Esophagus squamous epithelium (tissue), 5 donors: ENCODE data around the gene FLT1. TPM values are rescaled to one million over a fixed set of nuclear protein-coding genes. Genes with fewer than 3 reads are reported as not detected.

ENCODE experiments used
- DNase-seq: peaks from one replicate; lab custom pipeline; 2025; lab: John Stamatoyannopoulos, UW
- H3K27ac ChIP-seq, 4 donors: fragments of 200-600 bp; sonication (generic); one replicate each; pipeline ENCODE4 v1.5.1; 2016 to 2019; ENCODE audit warnings: mild to moderate bottlenecking in 1 of 4
- H3K27me3 ChIP-seq, 4 donors: fragments of 200-600 bp; sonication (generic); 1 replicate in 3 of 4; 2 replicates in 1 of 4; pipeline versions ENCODE4 v1.5.1 to v1.6.0; 2017 to 2021; ENCODE audit warnings: antibody characterized with exemption in 1 of 4
- H3K36me3 ChIP-seq, 3 donors: fragments of 200-600 bp; sonication (generic); one replicate each; pipeline ENCODE4 v1.5.1; 2016 to 2019
- H3K4me1 ChIP-seq, 3 donors: fragments of 200-600 bp; sonication (generic); one replicate each; pipeline ENCODE4 v1.5.1; 2017 to 2019
- H3K4me3 ChIP-seq, 4 donors: fragments of 200-600 bp; sonication (generic); 1 replicate in 3 of 4; 2 replicates in 1 of 4; pipeline ENCODE4 v1.5.1; 2016 to 2019; ENCODE audit warnings: mild to moderate bottlenecking in 2 of 4, moderate library complexity in 1 of 4
- H3K9me3 ChIP-seq, 3 donors: fragments of 200-600 bp; sonication (generic); one replicate each; pipeline ENCODE4 v1.5.1; 2016 to 2019
- POLR2A ChIP-seq, 4 donors: fragments of 450-650 bp; IDR thresholded peaks; one replicate each; pipeline ENCODE4 v1.6.1; 2017; ENCODE audit warnings: antibody characterized with exemption in 4 of 4, mild to moderate bottlenecking in 4 of 4, moderate library complexity in 3 of 4
- WGBS, 2 donors: methylation state at CpG; one replicate each; pipeline ENCODE4 v1.1.5; 2018; 5-methylcytosine and 5-hydroxymethylcytosine counted together
- intact Hi-C: fragments of 100-400 bp; cut with DNase I; formaldehyde crosslinking; loops from one replicate; pipeline ENCODE4 v1.15.0; 2022
- total RNA-seq, 4 donors: library from RNA; depleted of rRNA; stranded (reverse); fragments of >200 nt; gene quantifications; one replicate each; pipeline ENCODE4 v1.1.0, GENCODE V29; 2016
- TF ChIP-seq, protein P1 (sequence below), 6 experiments: fragments of 450-650 bp in 4 of 6; fragments of 200-600 bp in 2 of 6; sonication (generic) in 2 of 6; IDR thresholded peaks; one replicate each; pipeline ENCODE4 v1.5.1; 2016 to 2019; ENCODE audit warnings: antibody characterized with exemption in 6 of 6, mild to moderate bottlenecking in 4 of 6, moderate library complexity in 4 of 6
- donor health status: DM: yes; HTN: yes; CAD: no.

The FLT1 gene
- total RNA-seq, 4 donors from 2014 or later: 2.1 to 16.4 (median 8.9) TPM

DNA sequence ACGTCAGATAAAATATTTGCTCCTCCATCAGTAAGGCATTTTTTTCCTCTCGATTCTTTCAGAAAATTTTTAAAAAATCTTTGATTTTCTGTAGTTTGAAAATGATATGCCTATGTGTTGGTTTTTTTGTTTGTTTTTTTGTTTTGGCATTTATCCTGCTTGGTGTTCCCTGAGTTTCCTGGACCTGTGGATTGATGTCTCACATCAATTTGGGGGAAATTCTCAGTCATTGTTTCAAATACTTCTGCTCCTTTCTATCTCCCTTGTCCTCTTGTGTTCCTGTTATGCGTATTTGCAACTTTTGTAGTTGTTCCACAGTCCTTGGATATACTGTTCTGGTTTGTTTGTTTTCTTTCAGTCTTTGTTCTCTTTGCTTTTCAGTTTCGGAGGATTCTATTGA, 18.8 kb upstream of the FLT1 start:
- intact Hi-C loops: no loop called here
- Histone ChIP-seq H3K27ac (no peak overlapping the region), H3K4me1 (no peaks in the 10 kb centered on the region), H3K4me3 (no peak overlapping the region), H3K9me3 (no peaks in the 10 kb centered on the region), H3K36me3 (no peaks in the 10 kb centered on the region), H3K27me3 (peaks cover 0 to 24% (median 0%) of the 10 kb centered on the region in 4 donors)
- no peak for DNase-seq
- 85 to 86% methylated on average over 4 of the region's 4 CpGs for WGBS, 2 donors
- TF ChIP-seq, protein P1, sequence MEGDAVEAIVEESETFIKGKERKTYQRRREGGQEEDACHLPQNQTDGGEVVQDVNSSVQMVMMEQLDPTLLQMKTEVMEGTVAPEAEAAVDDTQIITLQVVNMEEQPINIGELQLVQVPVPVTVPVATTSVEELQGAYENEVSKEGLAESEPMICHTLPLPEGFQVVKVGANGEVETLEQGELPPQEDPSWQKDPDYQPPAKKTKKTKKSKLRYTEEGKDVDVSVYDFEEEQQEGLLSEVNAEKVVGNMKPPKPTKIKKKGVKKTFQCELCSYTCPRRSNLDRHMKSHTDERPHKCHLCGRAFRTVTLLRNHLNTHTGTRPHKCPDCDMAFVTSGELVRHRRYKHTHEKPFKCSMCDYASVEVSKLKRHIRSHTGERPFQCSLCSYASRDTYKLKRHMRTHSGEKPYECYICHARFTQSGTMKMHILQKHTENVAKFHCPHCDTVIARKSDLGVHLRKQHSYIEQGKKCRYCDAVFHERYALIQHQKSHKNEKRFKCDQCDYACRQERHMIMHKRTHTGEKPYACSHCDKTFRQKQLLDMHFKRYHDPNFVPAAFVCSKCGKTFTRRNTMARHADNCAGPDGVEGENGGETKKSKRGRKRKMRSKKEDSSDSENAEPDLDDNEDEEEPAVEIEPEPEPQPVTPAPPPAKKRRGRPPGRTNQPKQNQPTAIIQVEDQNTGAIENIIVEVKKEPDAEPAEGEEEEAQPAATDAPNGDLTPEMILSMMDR (IDR thresholded peaks at IDR 0.05): no peak
- TF ChIP-seq POLR2A (IDR thresholded peaks at IDR 0.05): no peak

DNA sequence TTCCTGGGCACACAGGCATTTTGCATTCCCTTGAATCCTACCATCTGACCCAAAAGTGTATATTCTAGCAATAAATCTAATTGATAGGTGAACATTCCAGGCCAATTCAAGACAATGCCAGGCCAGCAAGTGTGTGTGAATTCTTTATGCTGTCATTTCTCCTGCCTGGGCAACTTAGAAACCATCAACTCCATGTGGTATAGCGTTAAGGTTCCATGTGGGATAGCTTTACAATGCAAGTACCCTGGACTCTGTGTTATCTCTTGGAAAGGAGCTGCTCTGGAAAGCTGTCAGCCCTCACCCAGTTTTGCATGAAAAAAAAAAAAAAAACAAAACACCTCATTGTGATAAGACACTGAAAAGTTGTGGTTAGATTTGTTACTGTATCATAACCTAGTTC, 15.6 kb upstream of the FLT1 start:
- Histone ChIP-seq H3K4me1 (no peaks in the 10 kb centered on the region), H3K9me3 (no peaks in the 10 kb centered on the region), H3K27ac (no peak overlapping the region), H3K27me3 (peaks cover 0 to 12% (median 0%) of the 10 kb centered on the region in 4 donors), H3K36me3 (no peaks in the 10 kb centered on the region), H3K4me3 (no peak overlapping the region)
- intact Hi-C loops: no loop called here
- TF ChIP-seq, protein P1 (IDR thresholded peaks at IDR 0.05): no peak
- TF ChIP-seq POLR2A (IDR thresholded peaks at IDR 0.05): no peak
- DNase-seq: no peak
- WGBS, 2 donors: 92 to 100% methylated on average over 1 of the region's 1 CpG

DNA sequence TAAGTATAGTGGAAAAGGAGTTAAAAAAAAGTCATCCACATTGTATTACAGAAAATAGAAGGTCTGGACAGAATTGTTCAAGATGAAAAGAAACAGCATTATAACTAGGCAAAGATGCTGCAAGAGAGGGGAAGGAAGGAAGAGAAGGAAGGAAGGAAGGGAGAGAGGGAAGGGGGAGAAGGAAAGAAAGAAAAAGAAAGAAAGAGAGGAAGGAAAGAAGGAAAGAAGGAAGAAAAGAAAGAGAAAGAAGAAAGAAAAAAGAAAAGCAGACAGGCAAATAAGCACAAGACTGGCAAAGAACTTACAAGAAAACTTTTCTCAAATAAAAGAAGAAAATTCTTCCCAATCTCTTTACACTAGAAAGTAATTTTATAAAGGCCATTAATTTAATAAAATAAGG, 15.1 kb upstream of the FLT1 start:
- no peak overlapping the region for H3K4me3 ChIP-seq
- no peak overlapping the region for H3K27ac ChIP-seq
- no peaks in the 10 kb centered on the region for H3K4me1 ChIP-seq
- TF ChIP-seq POLR2A (IDR thresholded peaks at IDR 0.05): no peak
- TF ChIP-seq, protein P1 (IDR thresholded peaks at IDR 0.05): no peak
- intact Hi-C loops: no loop called here
- no peaks in the 10 kb centered on the region for H3K9me3 ChIP-seq
- no peak for DNase-seq
- H3K36me3 ChIP-seq: no peaks in the 10 kb centered on the region
- H3K27me3 ChIP-seq: peaks cover 0 to 8% (median 0%) of the 10 kb centered on the region in 4 donors

DNA sequence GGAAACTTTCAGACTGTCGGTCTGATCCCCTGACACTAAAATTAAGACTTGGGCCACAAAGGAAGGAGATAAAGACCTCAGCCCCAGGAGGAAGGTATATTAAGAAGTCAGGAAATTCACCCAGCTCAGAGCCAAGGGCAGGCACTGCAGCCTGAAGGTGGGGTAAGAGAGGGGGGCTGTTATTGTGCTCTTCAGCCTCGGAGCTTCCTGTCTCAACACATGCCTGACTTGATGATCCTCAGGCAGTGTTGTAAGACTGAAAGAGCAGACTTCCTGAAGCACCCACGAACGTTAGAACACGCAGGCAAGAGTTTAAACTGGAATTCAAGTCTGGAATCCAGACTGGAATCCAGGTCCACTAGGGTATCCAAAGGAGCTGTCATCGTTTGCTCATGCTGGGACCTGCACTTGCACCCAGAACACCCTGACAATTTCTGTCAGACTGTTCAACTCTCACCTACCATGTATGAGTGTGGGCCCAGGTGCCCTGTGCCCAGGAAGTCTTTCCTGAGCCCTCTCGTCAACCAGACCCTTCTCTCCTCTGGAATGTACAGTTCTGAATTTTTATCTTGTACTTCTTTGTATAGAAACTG, 10.7 kb upstream of the FLT1 start:
- Histone ChIP-seq H3K27me3 (peaks cover 0 to 14% (median 0%) of the 10 kb centered on the region in 4 donors), H3K36me3 (no peaks in the 10 kb centered on the region), H3K4me3 (no peak overlapping the region), H3K4me1 (no peaks in the 10 kb centered on the region), H3K9me3 (no peaks in the 10 kb centered on the region), H3K27ac (no peak overlapping the region)
- no peak for DNase-seq
- WGBS, 2 donors: 34 to 55% methylated on average over 6 of the region's 7 CpGs
- TF ChIP-seq, protein P1 (IDR thresholded peaks at IDR 0.05): no peak
- no peak for TF ChIP-seq POLR2A (IDR thresholded peaks at IDR 0.05)
- intact Hi-C loops: no loop called here

DNA sequence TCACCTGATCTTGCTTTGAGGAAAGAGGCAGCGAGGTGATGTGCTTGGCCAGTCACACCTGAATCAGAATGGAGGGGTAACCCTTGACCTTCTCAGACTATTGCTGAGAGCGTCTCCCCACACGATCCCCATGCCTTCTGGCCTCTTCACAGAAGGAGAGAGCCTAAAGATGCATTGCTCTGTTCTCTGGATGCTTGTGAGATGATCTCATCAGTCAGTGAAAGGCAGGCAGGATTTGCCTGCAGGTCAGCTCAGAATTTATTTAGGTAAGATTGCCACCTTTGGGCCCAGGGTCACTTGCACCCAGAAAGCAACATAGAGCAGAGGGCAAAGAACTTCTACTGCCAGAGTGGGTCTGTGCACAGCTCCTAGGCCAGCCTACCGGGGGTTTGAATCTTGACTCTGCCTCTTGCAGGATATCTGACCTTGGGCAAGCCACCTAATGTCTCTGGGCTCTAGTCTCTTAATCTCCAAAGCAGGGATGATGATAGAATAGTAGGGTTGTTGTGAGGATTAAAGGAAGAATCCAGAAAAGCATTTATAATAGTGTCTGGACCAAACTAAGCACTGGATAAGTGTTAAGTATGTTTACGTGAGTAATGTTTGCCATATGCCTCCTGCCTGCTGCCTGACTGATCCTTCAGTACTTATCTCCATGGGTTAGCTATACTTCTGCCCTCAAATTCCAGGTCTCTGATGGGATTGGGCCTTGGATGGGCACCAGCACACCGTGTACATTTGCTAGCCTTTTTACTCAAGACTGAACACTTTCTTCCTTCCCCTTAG, 8.4 kb upstream of the FLT1 start:
- H3K9me3 ChIP-seq: no peaks in the 10 kb centered on the region
- no peak for TF ChIP-seq POLR2A (IDR thresholded peaks at IDR 0.05)
- TF ChIP-seq, protein P1 (IDR thresholded peaks at IDR 0.05): no peak
- 68 to 71% methylated on average over 6 of the region's 6 CpGs for WGBS, 2 donors
- no peaks in the 10 kb centered on the region for H3K4me1 ChIP-seq
- intact Hi-C loops: no loop called here
- H3K27me3 ChIP-seq: peaks cover 0 to 28% (median 0%) of the 10 kb centered on the region in 4 donors
- DNase-seq: no peak
- H3K27ac ChIP-seq: no peak overlapping the region
- H3K36me3 ChIP-seq: no peaks in the 10 kb centered on the region
- no peak overlapping the region for H3K4me3 ChIP-seq
